ENCODE results near the gene NEO1. TPM values are rescaled to one million over a fixed set of nuclear protein-coding genes. Genes with fewer than 3 reads are reported as not detected.
"Not testable (repeated sequence)": the region's sequence is repeated elsewhere in the genome, so short reads cannot be mapped to it uniquely, and the experiment has no call there.

Gene NEO1
- total RNA-seq, 1 donor from 2014 or later = 14.4 TPM

- ATAC-seq (no peak), DNase-seq (no peak)
- intact Hi-C loops (cut with micrococcal nuclease) = no loop called here
Observed at GRCh38 chr15:73171711-73172110, 119.4 kb downstream of the NEO1 start.

- intact Hi-C loops (cut with micrococcal nuclease) = no loop called here
- ATAC-seq (no peak), DNase-seq (no peak)
Observed at GRCh38 chr15:73172508-73172907, 120.2 kb downstream of the NEO1 start.

- intact Hi-C loops (cut with micrococcal nuclease) = no loop called here
Observed at GRCh38 chr15:73174171-73174570, 121.9 kb downstream of the NEO1 start.

GRCh38 chr15:73175382-73175781, 123.1 kb downstream of the NEO1 start:
- ATAC-seq (no peak), DNase-seq (no peak)
- intact Hi-C loops (cut with micrococcal nuclease) = no loop called here

More at GRCh38 chr15:73174171-73174570, 121.9 kb downstream of the NEO1 start:
- ATAC-seq = no peak
- DNase-seq = no peak

GRCh38 chr15:73176598-73176997, 124.3 kb downstream of the NEO1 start:
- DNase-seq (no peak), ATAC-seq (no peak)
- intact Hi-C loops (cut with micrococcal nuclease) = no loop called here

- no peak for DNase-seq
- ATAC-seq = no peak
- intact Hi-C loops (cut with micrococcal nuclease) = no loop called here
Observed at GRCh38 chr15:73183071-73183470, 130.8 kb downstream of the NEO1 start.

GRCh38 chr15:73190189-73190601, 137.9 kb downstream of the NEO1 start:
- no peak for ATAC-seq
- intact Hi-C loops (cut with micrococcal nuclease) = no loop called here
- DNase-seq = no peak

GRCh38 chr15:73195166-73195565, 142.9 kb downstream of the NEO1 start:
- ATAC-seq = no peak
- no peak for DNase-seq
- intact Hi-C loops (cut with micrococcal nuclease) = no loop called here

- ATAC-seq (no peak), DNase-seq (no peak)
- intact Hi-C loops (cut with micrococcal nuclease) = no loop called here
Observed at GRCh38 chr15:73196113-73196512, 143.8 kb downstream of the NEO1 start.

- intact Hi-C loops (cut with micrococcal nuclease) = no loop called here
- no peak for ATAC-seq
Observed at GRCh38 chr15:73200339-73200738, 148.1 kb downstream of the NEO1 start.

GRCh38 chr15:73210630-73211029, 158.4 kb downstream of the NEO1 start:
- no peak for DNase-seq
- intact Hi-C loops (cut with micrococcal nuclease) = no loop called here
- no peak for ATAC-seq

More at GRCh38 chr15:73200339-73200738, 148.1 kb downstream of the NEO1 start:
- no peak for DNase-seq

- no peak for ATAC-seq
- intact Hi-C loops (cut with micrococcal nuclease) = no loop called here
- no peak for DNase-seq
Observed at GRCh38 chr15:73212424-73212823, 160.2 kb downstream of the NEO1 start.

- intact Hi-C loops (cut with micrococcal nuclease); ATAC-seq; DNase-seq: not testable (repeated sequence)
Observed at GRCh38 chr15:73221450-73221849, 169.2 kb downstream of the NEO1 start.

- no peak for DNase-seq
Observed at GRCh38 chr15:73225358-73226015, 173.2 kb downstream of the NEO1 start.

GRCh38 chr15:73226093-73226814, 174.0 kb downstream of the NEO1 start:
- intact Hi-C loops (cut with micrococcal nuclease) = no loop called here
- peak; percentile 45 for ATAC-seq
- peak; percentile 26 for DNase-seq

More at GRCh38 chr15:73225358-73226015, 173.2 kb downstream of the NEO1 start:
- no peak for ATAC-seq
- intact Hi-C loops (cut with micrococcal nuclease) = no loop called here

GRCh38 chr15:73227433-73228056, 175.3 kb downstream of the NEO1 start:
- ATAC-seq = no peak
- intact Hi-C loops (cut with micrococcal nuclease) = no loop called here
- DNase-seq = no peak

GRCh38 chr15:73228128-73228646, 175.9 kb downstream of the NEO1 start:
- intact Hi-C loops (cut with micrococcal nuclease) = no loop called here
- ATAC-seq (no peak), DNase-seq (no peak)

- DNase-seq (no peak), ATAC-seq (no peak)
- intact Hi-C loops (cut with micrococcal nuclease) = no loop called here
Observed at GRCh38 chr15:73231661-73232419, 179.6 kb downstream of the NEO1 start.

GRCh38 chr15:73232776-73233175, 180.5 kb downstream of the NEO1 start:
- no peak for ATAC-seq
- intact Hi-C loops (cut with micrococcal nuclease) = no loop called here
- no peak for DNase-seq

All from left ventricle myocardium superior (tissue), 1 donor.